ENCODE measurements around the gene PHACTR1.

DNA sequence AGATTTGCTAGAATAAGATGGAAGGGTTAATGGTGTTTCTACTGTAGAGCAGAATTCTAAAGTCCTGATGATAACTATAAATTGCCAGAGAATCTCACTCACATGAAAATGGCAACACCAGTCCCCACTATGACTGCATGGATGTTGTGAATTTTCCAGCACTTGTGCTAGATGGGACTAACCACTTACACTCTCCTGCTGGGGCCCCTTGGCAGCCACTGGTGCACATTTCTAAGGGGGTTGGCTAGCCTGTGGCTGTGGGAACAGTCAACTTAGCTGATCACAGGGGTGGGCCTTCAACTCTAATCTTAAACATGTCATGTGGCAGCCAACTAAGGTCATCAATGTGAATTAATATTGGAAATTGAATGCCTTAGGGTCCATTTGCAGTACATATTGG, 271.2 kb downstream of the PHACTR1 start:
- TF ChIP-seq POLR2AphosphoS5 (IDR thresholded peaks at IDR 0.05) = no peak
- no peak for TF ChIP-seq POLR2A (IDR thresholded peaks at IDR 0.05)
